Vagina (tissue), 2 donors: Measurements from ENCODE around the gene KIRREL3.

Experiments
- POLR2A ChIP-seq, 2 donors: fragments of 450-650 bp; IDR thresholded peaks; one replicate each; pipeline ENCODE4 v1.6.1; 2017; ENCODE audit warnings: antibody characterized with exemption in 2 of 2, mild to moderate bottlenecking in 2 of 2, moderate library complexity in 2 of 2
- POLR2AphosphoS5 ChIP-seq, 2 donors: sonication (generic); formaldehyde crosslinking; IDR thresholded peaks; one replicate each; pipeline ENCODE4 v1.9.0; 2017; ENCODE audit warnings: antibody characterized with exemption in 2 of 2, mild to moderate bottlenecking in 2 of 2, low read depth in 1 of 2; ENCODE audit not compliant: insufficient read depth in 1 of 2

GRCh38 chr11:126834573-126834972 lies 166.0 kb downstream of the KIRREL3 start:
- TF ChIP-seq POLR2A (IDR thresholded peaks at IDR 0.05), result no peak
- no peak for TF ChIP-seq POLR2AphosphoS5 (IDR thresholded peaks at IDR 0.05; ENCODE audit: insufficient read depth in 1 of 2, low read depth in 1 of 2)
